ENCODE data around the gene CEP295NL.

CEP295NL gene

GRCh38 chr17:78862073-78863023, 40.7 kb downstream of the CEP295NL start:
- no peak for DNase-seq (ENCODE audit: low spot score)

- DNase-seq (ENCODE audit: low spot score) = no peak
These were observed 41.8 kb downstream of the CEP295NL start for GRCh38 chr17:78861229-78861628.

- no peak for DNase-seq (ENCODE audit: low spot score)
These were observed 44.0 kb downstream of the CEP295NL start for GRCh38 chr17:78859051-78859450.

- DNase-seq (ENCODE audit: low spot score) = no peak
These were observed 45.7 kb downstream of the CEP295NL start for GRCh38 chr17:78857266-78857665.

- no peak for DNase-seq (ENCODE audit: low spot score)
These were observed 47.3 kb downstream of the CEP295NL start for GRCh38 chr17:78855561-78856165.

GRCh38 chr17:78854508-78854907, 48.5 kb downstream of the CEP295NL start:
- DNase-seq (ENCODE audit: low spot score) = no peak

GRCh38 chr17:78853926-78854394, 49.0 kb downstream of the CEP295NL start:
- no peak for DNase-seq (ENCODE audit: low spot score)

- no peak for DNase-seq (ENCODE audit: low spot score)
These were observed 50.3 kb downstream of the CEP295NL start for GRCh38 chr17:78852709-78853121.

GRCh38 chr17:78849026-78849425, 54.0 kb downstream of the CEP295NL start:
- no peak for DNase-seq (ENCODE audit: low spot score)

GRCh38 chr17:78847052-78847451, 55.9 kb downstream of the CEP295NL start:
- no peak for DNase-seq (ENCODE audit: low spot score)

GRCh38 chr17:78844301-78845005, 58.5 kb downstream of the CEP295NL start:
- no peak for DNase-seq (ENCODE audit: low spot score)

GRCh38 chr17:78842881-78843565, 60.0 kb downstream of the CEP295NL start:
- peak; percentile 65 for DNase-seq (ENCODE audit: low spot score)

- peak; percentile 99 for DNase-seq (ENCODE audit: low spot score)
These were observed 62.0 kb downstream of the CEP295NL start, which contains the start of gene USP36 for GRCh38 chr17:78840780-78841611. TSS of gene USP36 (minus strand) at chr17:78840814. CDS start at chr17:78836363, 4,451 bp downstream.

All from CD4-positive, alpha-beta T cell treated with Interleukin-15 for 4 hours (primary cell).